22Rv1 (cell line): Measurements from ENCODE around the gene PCGF2.

Experiments used
- ZFX ChIP-seq: fragments of 450-650 bp; IDR thresholded peaks from 2 replicates; pipeline ENCODE4 v1.6.1; 2017; ENCODE audit warnings: antibody characterized with exemption, borderline replicate concordance
- TF ChIP-seq, protein P1 (sequence below): fragments of 450-650 bp; IDR thresholded peaks from 2 replicates; pipeline ENCODE4 v1.5.1; 2017; ENCODE audit warnings: mild to moderate bottlenecking

GRCh38 chr17:38727736-38728135 is 20.4 kb downstream of the PCGF2 start:
- TF ChIP-seq, protein P1, sequence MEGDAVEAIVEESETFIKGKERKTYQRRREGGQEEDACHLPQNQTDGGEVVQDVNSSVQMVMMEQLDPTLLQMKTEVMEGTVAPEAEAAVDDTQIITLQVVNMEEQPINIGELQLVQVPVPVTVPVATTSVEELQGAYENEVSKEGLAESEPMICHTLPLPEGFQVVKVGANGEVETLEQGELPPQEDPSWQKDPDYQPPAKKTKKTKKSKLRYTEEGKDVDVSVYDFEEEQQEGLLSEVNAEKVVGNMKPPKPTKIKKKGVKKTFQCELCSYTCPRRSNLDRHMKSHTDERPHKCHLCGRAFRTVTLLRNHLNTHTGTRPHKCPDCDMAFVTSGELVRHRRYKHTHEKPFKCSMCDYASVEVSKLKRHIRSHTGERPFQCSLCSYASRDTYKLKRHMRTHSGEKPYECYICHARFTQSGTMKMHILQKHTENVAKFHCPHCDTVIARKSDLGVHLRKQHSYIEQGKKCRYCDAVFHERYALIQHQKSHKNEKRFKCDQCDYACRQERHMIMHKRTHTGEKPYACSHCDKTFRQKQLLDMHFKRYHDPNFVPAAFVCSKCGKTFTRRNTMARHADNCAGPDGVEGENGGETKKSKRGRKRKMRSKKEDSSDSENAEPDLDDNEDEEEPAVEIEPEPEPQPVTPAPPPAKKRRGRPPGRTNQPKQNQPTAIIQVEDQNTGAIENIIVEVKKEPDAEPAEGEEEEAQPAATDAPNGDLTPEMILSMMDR, result no peak
- no peak for TF ChIP-seq ZFX
